Activated CD8-positive, alpha-beta memory T cell treated with anti-CD3 and anti-CD28 coated beads for 48 hours (primary cell): ENCODE data around the gene SELL.
"Not testable (repeated sequence)": the region's sequence is repeated elsewhere in the genome, so short reads cannot be mapped to it uniquely, and the experiment has no call there.

Experiments
- DNase-seq, 3 experiments: peaks; one replicate each; pipeline ENCODE4 v3.0.0-alpha.2; 2020; ENCODE audit warnings: low read depth in 2 of 3, low spot score in 2 of 3

The SELL gene

DNA sequence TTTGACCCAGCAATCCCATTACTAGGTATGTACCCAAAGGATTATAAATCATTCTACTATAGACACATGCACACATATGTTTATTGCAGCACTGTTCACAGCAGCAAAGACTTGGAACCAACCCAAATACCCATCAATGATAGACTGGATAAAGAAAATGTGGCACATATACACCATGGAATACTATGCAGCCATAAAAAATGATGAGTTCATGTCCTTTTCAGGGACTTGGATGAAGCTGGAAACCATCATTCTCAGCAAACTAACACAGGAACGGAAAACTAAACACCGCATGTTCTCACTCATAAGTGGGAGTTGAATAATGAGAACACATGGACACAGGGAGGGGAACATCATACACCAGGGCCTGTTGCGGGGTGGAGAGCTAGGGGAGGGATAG lies 41.2 kb downstream of the SELL start:
- DNase-seq: not testable (repeated sequence)

DNA sequence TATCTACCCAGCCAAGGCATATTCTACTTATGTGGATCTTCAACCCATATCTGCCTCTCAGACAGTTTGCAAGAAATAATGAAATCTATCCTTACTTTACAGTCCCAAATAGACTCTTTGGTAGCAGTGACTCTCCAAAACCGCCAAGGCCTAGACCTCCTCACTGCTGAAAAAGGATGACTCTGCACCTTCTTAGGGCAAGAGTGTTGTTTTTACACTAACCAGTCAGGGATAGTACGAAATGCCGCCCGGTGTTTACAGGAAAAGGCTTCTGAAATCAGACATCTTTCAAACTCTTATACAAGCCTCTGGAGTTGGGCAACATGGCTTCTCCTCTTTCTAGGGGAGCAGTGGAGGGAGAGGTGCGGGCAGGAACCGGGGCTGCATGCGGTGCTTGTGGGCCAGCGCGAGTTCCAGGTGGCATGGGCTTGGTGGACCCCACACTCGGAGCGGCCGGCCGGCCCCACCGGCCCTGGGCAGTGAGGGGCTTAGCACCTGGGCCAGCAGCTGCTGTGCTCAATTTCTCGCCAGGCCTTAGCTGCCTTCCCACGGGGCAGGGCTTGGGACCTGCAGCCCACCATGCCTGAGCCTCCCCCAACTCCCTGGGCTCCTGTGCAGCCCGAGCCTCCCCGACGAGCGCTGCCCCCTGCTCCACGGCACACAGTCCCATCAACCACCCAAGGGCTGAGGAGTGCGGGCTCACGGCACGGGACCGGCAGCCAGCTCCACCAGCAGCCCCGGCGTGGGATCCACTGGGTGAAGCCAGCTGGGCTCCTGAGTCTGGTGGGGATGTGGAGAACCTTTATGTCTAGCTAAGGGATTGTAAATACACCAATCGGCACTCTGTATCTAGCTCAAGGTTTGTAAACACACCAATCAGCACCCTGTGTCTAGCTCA lies 43.5 kb downstream of the SELL start:
- DNase-seq: not testable (repeated sequence)

DNA sequence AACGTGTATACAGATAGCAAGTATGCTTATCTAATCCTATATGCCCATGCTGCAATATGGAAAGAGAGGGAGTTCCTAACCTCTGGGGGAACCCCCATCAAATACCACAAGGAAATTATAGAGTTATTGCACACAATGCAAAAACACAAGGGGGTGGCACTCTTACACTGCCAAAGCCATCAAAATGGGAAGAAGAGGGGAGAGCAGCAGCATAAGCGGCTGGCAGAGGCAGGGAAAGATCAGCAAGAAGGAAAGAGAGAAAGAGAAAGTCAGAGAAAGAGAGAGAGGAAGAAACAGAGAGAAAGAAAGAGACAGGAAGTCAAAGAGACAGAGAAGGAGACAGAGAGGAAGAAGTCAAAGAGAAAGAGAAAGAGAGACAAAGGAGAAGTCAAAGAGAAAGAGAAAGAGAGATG lies 44.2 kb downstream of the SELL start:
- DNase-seq: not testable (repeated sequence)

DNA sequence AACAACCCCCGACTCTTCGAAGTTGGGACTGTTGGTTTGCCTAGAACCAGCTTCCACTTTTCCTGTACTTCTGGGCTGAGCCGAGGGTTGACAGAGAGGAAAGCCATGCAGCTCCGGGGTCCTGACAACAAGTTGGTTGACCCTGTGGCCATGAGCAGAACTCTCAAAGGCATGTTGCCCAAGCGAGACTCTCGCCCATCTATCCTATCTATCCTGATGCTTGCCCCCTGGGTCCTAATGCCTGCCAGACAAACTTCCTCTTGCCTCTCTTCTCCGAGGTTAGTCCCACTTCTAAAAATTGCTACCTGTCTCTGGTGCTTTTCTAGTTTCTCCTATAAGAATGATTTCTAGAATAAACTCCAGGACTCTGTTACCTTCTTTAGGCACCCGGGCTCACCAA lies 48.7 kb downstream of the SELL start:
- DNase-seq: not testable (repeated sequence)

DNA sequence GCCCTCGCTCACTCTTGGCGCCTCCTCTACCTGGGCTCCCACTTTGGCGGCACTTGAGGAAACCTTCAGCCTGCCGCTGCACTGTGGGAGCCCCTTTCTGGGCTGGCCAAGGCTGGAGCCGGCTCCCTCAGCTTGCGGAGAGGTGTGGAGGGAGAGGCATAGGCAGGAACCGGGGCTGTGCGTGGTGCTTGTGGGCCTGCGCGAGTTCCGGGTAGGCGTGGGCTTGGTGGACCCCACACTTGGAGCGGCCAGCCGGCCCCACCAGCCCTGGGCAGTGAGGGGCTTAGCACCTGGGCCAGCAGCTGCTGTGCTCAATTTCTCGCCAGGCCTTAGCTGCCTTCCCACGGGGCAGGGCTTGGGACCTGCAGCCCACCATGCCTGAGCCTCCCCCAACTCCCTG lies 50.4 kb downstream of the SELL start:
- not testable (repeated sequence) for DNase-seq

DNA sequence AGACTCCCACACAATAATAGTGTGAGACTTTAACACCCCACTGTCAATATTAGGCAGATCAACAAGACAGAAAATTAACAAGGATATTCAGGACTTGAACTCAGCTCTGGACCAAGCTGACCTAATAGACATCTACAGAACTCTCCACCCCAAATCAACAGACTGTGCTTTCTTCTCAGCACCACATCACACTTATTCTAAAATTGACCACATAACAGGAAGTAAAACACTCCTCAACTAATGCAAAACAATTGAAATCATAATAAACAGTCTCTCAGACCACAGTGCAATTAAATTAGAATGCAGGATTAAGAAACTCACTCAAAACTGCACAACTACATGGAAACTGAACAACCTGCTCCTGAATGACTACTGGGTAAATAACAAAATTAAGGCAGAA lies 52.6 kb downstream of the SELL start:
- not testable (repeated sequence) for DNase-seq

DNA sequence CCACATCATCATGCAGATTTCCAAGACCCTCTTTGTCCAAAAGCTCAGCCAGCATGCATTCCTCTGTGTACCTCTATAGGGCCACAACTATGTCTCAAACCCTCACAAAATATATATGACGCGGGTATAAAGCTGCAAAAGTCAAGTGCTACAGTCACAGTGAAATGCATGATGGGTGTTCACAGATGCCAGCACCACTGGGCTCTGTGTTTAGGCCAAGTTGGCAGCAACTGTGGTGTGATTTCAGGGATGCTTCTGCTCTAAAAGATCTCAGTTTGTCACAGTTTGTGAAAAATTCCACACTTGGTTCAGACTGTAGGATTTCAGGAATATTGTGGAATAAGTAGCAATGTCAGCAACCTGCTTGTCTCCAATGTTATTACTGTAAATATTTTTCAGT lies 57.5 kb downstream of the SELL start:
- no peak for DNase-seq

DNA sequence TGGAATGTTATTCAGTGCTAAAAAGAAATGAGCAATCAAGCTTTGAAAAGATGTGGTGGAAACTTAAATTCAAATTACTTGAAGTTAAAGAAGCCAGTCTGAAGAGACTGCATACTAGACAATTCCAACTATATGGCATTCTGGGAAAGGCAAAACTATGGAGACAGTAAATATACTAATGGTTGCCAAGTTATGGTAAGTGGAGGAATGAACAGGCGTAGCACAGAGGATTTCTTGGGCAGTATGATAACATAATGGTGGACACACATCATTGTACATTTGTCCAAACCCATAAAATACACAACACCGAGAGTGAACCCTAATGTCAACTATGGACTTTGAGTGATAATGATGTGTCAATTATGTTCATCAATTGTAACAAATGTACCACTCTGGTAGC lies 60.4 kb downstream of the SELL start:
- DNase-seq: no peak

DNA sequence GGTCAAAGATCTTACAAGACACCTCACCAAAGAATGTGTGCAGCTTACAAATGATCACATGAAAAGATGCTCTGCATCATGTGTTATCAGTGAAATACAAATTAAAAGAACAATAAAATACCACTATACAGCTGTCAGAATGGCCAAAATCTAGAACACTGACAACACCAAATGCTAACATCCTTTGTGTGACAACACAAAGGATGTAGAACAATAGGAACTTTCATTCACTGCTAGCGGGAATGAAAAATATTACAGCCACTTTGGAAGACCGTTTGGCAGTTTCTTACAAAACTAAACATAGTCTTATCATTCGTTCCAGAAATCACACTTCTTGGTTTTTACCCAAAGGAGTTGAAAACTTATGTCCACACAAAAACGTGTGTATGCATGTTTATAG lies 60.9 kb downstream of the SELL start:
- no peak for DNase-seq

DNA sequence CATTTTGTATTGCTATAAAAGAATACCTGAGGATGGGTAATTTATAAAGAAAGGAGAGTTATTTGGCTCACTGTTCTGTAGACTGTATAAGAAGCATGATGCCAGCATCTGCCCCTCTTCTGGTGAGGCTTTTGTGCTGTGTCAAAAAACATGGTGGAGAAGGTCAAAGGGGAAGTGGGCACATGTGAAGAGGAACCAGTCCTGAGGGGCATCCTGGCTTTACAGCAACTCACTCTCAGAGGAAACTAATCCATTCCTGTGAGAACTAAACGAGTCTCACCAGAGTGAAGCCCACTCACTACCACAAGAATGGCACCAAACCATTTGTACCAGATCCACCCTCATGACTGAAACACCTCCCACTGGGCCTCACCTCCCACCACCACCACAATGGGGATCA lies 62.7 kb downstream of the SELL start:
- DNase-seq: no peak

DNA sequence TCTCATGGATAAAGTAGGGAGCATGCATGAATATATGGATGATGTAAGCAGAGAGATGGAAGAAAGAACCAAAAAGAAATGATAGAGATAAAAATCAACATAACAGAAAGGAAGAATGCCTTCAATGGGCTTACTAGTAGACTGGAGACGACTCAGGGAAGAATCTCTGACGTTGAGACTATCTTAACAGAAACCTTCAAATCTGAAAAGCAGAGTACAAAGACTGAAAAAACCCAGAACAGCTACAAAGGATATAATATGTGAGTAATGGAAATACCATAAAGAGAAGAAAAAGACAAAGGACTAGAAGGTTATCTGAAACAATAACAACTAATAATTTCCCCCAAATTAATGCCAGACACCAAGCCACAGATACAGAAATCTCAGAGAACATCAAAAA lies 63.2 kb downstream of the SELL start:
- no peak for DNase-seq

DNA sequence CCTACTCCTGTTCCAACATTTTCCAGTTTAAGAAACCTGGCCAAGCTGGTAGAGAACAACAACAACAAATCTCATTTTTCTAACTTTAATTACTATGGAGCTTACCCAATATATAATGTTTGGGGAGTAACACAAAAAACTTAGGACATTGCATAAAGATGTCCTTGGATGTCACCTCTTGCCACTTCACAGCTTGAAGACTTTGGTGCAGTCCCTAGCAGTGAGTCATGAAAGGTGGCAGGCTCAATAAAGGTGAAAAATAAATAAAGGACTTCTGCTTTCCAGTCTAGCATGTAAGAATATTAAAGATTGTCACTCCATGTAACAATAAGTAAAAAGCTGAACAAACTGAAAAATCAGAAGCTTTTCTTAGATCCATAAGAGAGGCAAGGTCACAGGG lies 63.9 kb downstream of the SELL start:
- no peak for DNase-seq

DNA sequence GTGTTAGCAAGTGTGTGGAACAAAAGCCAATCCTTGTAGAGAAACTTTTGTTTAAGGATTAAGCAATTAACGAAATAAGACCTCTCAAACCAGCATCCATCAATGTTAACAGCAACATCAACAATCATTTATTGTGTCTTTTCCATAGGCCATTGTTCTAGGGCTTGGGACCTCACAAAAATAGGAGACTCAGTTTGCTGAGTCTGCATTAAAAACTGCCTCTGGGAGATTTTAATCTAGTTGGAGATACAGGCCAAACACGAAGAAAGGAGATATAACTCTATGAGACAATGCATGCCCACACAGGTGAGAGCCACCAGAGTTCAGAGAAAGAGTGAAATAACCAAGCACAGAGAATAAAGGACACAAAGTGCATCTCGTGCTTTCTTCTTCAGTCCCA lies 67.1 kb downstream of the SELL start:
- no peak for DNase-seq
